ENCODE results near the gene TCL1A. TPM values are rescaled to one million over a fixed set of nuclear protein-coding genes. Genes with fewer than 3 reads are reported as not detected.

Gene TCL1A
- total and polyA plus RNA-seq, 2 donors (not counting 3 experiments of a cell fraction or from before 2014, with no cell fraction given) = not detected

DNA sequence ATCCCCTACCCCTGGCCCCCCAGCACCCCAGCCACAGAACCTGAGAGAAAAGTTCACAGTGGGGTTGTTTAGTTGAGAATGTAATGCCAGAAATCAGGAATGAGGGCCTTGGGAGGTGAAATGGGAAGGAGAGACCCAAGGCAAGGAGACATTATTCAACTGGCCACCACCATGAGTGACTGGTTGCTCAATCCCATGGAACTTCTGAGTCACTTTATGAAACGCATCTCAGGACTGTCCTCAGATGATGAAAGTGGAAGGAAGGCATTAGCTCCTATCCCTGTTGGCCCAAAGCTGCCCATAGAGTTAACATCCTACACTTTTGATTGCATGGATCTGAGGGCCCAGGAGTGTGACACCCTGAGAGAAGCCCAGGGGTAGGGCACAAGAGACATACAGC lies 25.4 kb upstream of the TCL1A start:
- Histone ChIP-seq H3K4me1 (ENCODE audit: control insufficient read depth, extremely low read depth, insufficient read depth, low read length) (no peaks in the 10 kb centered on the region), H3K9me3 (replicated peaks; ENCODE audit: control insufficient read depth, insufficient read depth, low read length) (no peaks in the 10 kb centered on the region), H2AFZ (ENCODE audit: low read depth, low read length) (no peak overlapping the region), H3K4me2 (ENCODE audit: insufficient read depth, low read length) (no peak overlapping the region), H3K79me2 (ENCODE audit: control insufficient read depth, insufficient read depth, low read length) (no peaks in the 10 kb centered on the region), H3K36me3 (ENCODE audit: control insufficient read depth in 2 of 2, extremely low read depth in 1 of 2, insufficient read depth in 2 of 2, low read length in 2 of 2) (no peaks in the 10 kb centered on the region), H3K9ac (replicated peaks; ENCODE audit: extremely low read depth, insufficient read depth, low read length) (no peak overlapping the region), H4K20me1 (replicated peaks; ENCODE audit: control insufficient read depth, extremely low read depth, insufficient read depth, low read length) (no peaks in the 10 kb centered on the region), H3K4me3 (replicated peaks in 1 of 3; ENCODE audit: insufficient read depth in 1 of 3, low read depth in 1 of 3, low read length in 3 of 3) (no peak overlapping the region), H3K27ac (ENCODE audit: insufficient read depth, low read depth, low read length) (no peak overlapping the region), H3K9me1 (replicated peaks; ENCODE audit: control insufficient read depth, extremely low read depth, insufficient read depth, low read length) (no peaks in the 10 kb centered on the region), H3K27me3 (ENCODE audit: control insufficient read depth in 2 of 2, insufficient read depth in 2 of 2, low read length in 2 of 2) (no peaks in the 10 kb centered on the region)
- intact Hi-C loops (cut with micrococcal nuclease) (no loop called here), dilution Hi-C loops (cut with MboI; ENCODE audit: extremely low pct_ligation_motif_present, low sequenced_read_pairs) (no loop called here)
- ChIA-PET POLR2A (no interaction called here), CTCF (interaction anchor here (1.1 to 1.6 kb wide), 2 partner anchors 35 to 36 kb away, joined by 3 to 4 read pairs; no protein-coding TSS in a partner anchor)
- DNase-seq (ENCODE audit: low read depth, low spot score) (no peak), FAIRE-seq (no peak)
- BruUV-seq (replicated peaks) = no TSS peak
- TF ChIP-seq, protein P1, sequence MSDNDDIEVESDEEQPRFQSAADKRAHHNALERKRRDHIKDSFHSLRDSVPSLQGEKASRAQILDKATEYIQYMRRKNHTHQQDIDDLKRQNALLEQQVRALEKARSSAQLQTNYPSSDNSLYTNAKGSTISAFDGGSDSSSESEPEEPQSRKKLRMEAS (IDR thresholded peaks at IDR 0.05; ENCODE audit: insufficient read depth, insufficient read length) = no peak
- TF ChIP-seq MYC (IDR thresholded peaks at IDR 0.05; ENCODE audit: low read depth, low read length) (no peak), GATA2 (IDR thresholded peaks at IDR 0.05; ENCODE audit: insufficient read depth, insufficient read length, low read depth, low read length) (no peak), EZH2 (IDR thresholded peaks at IDR 0.05; ENCODE audit: borderline replicate concordance, low read depth, low read length, severe bottlenecking) (no peak), POLR2AphosphoS5 (IDR thresholded peaks at IDR 0.05; ENCODE audit: insufficient read depth, low read depth, low read length) (no peak), POLR2A (IDR thresholded peaks at IDR 0.05; ENCODE audit: low read depth, low read length) (no peak), JUN (IDR thresholded peaks at IDR 0.05; ENCODE audit: borderline replicate concordance, insufficient read depth, insufficient read length, low read depth) (no peak), FOS (IDR thresholded peaks at IDR 0.05; ENCODE audit: borderline replicate concordance, insufficient read depth, low read length) (no peak)
- TF ChIP-seq, protein P2, sequence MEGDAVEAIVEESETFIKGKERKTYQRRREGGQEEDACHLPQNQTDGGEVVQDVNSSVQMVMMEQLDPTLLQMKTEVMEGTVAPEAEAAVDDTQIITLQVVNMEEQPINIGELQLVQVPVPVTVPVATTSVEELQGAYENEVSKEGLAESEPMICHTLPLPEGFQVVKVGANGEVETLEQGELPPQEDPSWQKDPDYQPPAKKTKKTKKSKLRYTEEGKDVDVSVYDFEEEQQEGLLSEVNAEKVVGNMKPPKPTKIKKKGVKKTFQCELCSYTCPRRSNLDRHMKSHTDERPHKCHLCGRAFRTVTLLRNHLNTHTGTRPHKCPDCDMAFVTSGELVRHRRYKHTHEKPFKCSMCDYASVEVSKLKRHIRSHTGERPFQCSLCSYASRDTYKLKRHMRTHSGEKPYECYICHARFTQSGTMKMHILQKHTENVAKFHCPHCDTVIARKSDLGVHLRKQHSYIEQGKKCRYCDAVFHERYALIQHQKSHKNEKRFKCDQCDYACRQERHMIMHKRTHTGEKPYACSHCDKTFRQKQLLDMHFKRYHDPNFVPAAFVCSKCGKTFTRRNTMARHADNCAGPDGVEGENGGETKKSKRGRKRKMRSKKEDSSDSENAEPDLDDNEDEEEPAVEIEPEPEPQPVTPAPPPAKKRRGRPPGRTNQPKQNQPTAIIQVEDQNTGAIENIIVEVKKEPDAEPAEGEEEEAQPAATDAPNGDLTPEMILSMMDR (IDR thresholded peaks at IDR 0.05; ENCODE audit: extremely low read depth in 1 of 2, insufficient read depth in 1 of 2, low read depth in 1 of 2, low read length in 2 of 2) = no peak

All from endothelial cell of umbilical vein (primary cell).